Measurements from ENCODE around the gene MLLT6.

Gene MLLT6

DNA sequence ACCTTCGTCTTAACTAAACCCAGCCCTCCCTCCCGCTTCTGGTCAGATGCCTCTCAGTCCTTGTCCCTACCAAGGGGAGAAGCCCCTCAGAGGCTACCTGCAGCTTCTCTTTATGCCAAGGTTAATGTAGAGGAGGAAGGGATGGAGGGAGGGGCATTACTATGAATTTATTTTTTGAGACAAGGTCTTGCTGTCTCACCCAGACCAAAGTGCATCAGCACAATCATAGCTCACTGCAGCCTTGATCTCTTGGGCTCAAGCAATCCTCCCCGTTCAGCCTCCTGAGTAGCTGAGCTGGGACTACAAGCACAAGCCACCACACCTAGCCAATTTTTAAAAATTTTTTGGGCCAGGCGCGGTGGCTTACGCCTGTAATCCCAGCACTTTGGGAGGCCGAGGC, 45.7 kb upstream of the MLLT6 start:
- no peaks in the 10 kb centered on the region for H3K36me3 ChIP-seq
- peaks cover 0 to 8% (median 1%) of the 10 kb centered on the region in 4 donors for H3K4me1 ChIP-seq
- H3K4me3 ChIP-seq, result no peak overlapping the region
- TF ChIP-seq, protein P1, sequence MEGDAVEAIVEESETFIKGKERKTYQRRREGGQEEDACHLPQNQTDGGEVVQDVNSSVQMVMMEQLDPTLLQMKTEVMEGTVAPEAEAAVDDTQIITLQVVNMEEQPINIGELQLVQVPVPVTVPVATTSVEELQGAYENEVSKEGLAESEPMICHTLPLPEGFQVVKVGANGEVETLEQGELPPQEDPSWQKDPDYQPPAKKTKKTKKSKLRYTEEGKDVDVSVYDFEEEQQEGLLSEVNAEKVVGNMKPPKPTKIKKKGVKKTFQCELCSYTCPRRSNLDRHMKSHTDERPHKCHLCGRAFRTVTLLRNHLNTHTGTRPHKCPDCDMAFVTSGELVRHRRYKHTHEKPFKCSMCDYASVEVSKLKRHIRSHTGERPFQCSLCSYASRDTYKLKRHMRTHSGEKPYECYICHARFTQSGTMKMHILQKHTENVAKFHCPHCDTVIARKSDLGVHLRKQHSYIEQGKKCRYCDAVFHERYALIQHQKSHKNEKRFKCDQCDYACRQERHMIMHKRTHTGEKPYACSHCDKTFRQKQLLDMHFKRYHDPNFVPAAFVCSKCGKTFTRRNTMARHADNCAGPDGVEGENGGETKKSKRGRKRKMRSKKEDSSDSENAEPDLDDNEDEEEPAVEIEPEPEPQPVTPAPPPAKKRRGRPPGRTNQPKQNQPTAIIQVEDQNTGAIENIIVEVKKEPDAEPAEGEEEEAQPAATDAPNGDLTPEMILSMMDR (IDR thresholded peaks at IDR 0.05), result no peak
- no peaks in the 10 kb centered on the region for H3K9me3 ChIP-seq
- no peak for DNase-seq
- H3K27ac ChIP-seq, result no peak overlapping the region
- H3K27me3 ChIP-seq, result peaks cover 0 to 64% of the 10 kb centered on the region in 2 donors
- intact Hi-C loops (cut with DNase I; ENCODE audit: low total_unique reads), result no loop called here

DNA sequence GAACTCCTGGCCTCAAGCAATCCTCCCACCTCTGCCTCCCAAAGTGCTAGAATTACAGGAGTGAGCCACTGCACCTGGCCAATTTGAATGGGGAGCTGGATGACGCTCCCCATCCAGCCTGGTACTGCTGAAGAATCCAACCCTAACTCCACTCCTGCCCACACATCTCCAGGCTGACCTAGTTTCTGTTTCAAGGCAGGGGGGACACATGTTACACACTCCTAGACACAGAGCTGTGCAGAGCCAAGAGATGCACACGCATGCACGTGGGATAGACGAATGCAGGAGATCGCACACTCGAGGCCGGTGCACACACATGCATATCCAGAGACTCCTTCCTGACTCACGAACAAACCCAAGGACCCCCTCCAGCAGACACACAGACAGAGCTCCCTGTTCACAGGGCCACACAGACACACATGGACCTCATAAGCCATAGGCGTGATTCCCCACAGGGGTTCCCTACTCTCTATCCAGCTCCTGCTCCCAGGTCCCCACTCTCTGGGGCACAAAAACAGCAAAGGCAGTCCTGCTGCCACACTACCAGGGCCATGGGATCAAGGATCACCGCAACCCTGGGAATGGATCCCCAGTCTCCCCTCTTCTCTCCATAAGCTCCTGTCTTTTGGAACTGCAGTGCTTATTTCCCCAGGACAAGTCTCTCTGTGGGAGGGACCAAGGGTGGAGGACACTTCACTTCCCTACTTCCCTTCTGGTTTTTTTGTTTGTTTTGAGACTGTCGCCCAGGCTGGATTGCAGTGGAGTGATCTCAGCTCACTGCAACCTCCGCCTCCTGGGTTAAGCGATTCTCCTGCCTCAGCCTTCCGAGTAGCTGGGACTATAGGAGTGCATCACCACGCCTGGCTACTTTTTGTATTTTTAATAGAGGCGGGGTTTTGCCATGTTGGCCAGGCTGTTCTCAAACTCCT, 44.7 kb upstream of the MLLT6 start:
- Histone ChIP-seq H3K4me1 (peaks cover 0 to 8% (median 0%) of the 10 kb centered on the region in 4 donors), H3K4me3 (no peak overlapping the region), H3K36me3 (no peaks in the 10 kb centered on the region), H3K9me3 (no peaks in the 10 kb centered on the region), H3K27ac (no peak overlapping the region), H3K27me3 (peaks cover 0 to 60% of the 10 kb centered on the region in 2 donors)
- DNase-seq, result no peak
- intact Hi-C loops (cut with DNase I; ENCODE audit: low total_unique reads), result no loop called here
- TF ChIP-seq, protein P1 (IDR thresholded peaks at IDR 0.05), result no peak

DNA sequence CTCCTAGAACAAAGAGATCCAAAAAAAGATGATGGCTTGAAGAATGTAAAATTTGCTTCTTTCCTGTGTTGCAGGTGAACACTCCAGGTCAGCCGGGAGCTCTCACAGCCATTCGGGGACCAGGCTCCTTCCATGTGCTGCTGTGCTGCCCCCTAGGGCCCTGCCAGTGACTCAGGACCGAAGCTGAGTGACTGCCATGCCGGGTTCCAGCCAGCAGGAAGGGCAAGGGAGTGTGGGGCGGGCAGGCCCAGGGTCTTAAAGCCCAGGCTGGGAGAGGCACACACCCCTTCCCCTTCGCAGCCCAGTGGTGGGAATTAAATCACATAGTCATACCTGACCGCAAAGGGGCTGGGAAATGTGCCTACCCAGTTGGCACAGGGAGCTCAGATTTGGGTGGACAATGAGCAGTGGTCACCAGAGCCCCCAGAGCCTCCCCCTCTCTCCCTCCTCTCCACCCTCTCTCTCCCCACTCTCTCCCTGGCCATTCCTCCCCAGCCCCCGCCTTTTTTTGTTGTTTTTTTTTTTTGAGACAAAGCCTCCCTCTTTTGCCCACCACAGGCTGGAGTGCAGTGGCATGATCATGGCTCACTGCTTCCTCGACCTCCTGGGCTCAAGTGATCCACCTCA, 41.8 kb upstream of the MLLT6 start:
- TF ChIP-seq, protein P1 (IDR thresholded peaks at IDR 0.05), result peak; percentile 26 to 31
- peaks cover 0 to 47% of the 10 kb centered on the region in 2 donors for H3K27me3 ChIP-seq
- peaks cover 0 to 8% (median 0%) of the 10 kb centered on the region in 4 donors for H3K4me1 ChIP-seq
- H3K4me3 ChIP-seq, result no peak overlapping the region
- no peak for DNase-seq
- H3K9me3 ChIP-seq, result no peaks in the 10 kb centered on the region
- H3K27ac ChIP-seq, result no peak overlapping the region
- no peaks in the 10 kb centered on the region for H3K36me3 ChIP-seq
- intact Hi-C loops (cut with DNase I; ENCODE audit: low total_unique reads), result no loop called here

DNA sequence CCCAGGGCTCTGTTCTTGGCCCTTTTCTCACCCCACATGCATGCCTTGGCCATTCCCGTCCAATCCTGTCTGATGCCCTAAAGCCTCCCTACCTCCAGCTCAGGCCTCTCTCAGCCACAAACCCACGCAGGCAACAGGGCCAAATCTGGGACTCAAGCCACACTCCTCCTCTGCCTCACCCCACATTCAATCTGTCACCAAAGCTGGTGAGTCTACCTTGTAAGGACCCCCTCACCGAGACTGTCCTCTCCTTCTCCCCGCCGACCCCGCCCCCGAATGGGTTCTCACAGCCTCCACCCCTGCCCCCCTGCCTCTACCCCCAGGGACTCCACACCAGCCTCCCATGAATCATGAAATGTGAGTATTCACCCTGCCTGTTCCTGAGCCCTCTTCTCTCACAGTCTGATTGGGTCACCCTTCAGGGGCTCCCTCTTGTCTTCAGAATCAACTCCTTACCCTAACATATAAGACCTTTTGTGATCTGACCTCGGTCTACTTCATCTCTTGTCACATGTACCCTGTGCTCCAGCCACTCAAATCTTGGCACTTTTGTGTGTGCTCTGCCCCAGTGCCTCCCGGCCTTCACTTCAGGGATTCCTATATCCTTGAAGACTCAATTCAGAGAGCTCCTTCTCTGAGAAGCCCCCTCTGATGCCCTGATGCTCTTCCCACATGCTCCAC, 41.0 kb upstream of the MLLT6 start:
- no peak for DNase-seq
- intact Hi-C loops (cut with DNase I; ENCODE audit: low total_unique reads), result no loop called here
- H3K9me3 ChIP-seq, result no peaks in the 10 kb centered on the region
- H3K4me1 ChIP-seq, result peaks cover 0 to 2% (median 0%) of the 10 kb centered on the region in 4 donors
- no peak overlapping the region for H3K4me3 ChIP-seq
- TF ChIP-seq, protein P1 (IDR thresholded peaks at IDR 0.05), result no peak
- no peak overlapping the region for H3K27ac ChIP-seq
- no peaks in the 10 kb centered on the region for H3K36me3 ChIP-seq
- peaks cover 0 to 44% of the 10 kb centered on the region in 2 donors for H3K27me3 ChIP-seq

DNA sequence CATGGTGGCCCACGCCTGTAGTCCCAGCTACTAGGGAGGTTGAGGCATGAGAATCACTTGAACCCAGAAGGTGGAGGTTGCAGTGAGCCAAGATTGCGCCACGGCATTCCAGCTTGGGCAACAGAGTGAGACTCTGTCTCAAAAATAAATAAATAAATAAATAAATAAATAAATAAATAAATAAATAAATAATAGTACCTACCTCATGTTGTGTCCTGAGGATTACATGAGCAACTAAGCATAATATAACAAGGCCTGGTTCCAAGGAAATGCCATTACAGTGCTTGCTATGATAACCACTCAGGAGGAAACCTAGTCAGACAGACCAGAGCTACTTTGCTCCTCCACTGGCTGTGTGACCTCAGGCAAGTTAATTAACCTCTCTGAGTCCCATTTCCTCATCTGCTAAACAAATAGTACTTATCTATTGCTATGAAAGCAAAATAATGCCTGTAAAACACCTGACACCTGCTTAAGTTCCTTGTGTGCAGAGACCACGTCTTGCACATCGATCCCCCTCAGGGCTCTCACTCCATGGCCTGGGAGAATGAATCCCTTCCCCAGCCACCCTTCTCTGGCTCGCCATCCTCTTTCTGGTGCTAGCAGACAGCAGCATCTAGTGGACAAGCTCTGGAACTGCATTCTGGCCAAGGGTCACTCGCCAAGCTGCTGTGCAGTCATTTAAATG, 37.8 kb upstream of the MLLT6 start:
- no peak overlapping the region for H3K4me3 ChIP-seq
- no peaks in the 10 kb centered on the region for H3K4me1 ChIP-seq
- peak in 1 of 2 donors; percentile 55 for DNase-seq
- TF ChIP-seq, protein P1 (IDR thresholded peaks at IDR 0.05), result peak; percentile 97 to 99
- H3K36me3 ChIP-seq, result no peaks in the 10 kb centered on the region
- intact Hi-C loops (cut with DNase I; ENCODE audit: low total_unique reads), result loop anchor here (5.0 kb wide), 1 partner anchor 110 kb away; no protein-coding TSS in a partner anchor
- H3K27ac ChIP-seq, result no peak overlapping the region
- H3K27me3 ChIP-seq, result peaks cover 3 to 63% of the 10 kb centered on the region in 2 donors
- H3K9me3 ChIP-seq, result no peaks in the 10 kb centered on the region

Measured in tibial artery (tissue), 4 donors.